HK-2 (cell line): ENCODE results near the gene TRERF1.
"Not testable (repeated sequence)": the region's sequence is repeated elsewhere in the genome, so short reads cannot be mapped to it uniquely, and the experiment has no call there.

Experiments
- DNase-seq: peaks from one replicate; pipeline ENCODE4 v3.0.0-alpha.2; 2018; ENCODE audit not compliant: unreplicated experiment

TRERF1 gene

DNA sequence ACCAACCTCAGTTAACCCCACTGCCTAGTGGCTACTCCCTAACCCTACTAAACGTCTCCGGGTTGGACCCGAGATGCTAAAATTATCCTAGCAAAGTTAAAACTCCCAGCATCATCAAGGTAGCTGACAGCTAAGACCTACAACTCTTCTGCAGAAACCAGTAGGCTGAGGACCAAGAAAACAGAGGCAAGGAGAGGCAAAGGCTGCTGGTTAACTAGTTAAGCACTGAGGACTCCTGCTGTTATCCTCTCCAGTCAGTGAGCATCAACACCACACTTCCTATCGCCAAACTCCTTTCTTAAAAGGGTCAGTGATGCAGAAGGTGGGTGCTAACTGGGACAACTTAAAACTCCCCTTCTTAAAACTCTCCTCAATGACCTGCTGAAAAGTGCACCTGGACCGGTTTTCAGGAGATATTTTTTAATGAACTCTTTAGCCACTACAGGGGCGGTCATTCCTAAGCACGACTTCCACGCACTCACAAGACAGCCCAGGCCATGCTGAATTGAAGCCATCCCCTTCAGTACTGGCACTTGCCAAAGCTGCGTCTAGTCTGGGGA is 1.7 kb downstream of the TRERF1 start:
- DNase-seq: no peak

DNA sequence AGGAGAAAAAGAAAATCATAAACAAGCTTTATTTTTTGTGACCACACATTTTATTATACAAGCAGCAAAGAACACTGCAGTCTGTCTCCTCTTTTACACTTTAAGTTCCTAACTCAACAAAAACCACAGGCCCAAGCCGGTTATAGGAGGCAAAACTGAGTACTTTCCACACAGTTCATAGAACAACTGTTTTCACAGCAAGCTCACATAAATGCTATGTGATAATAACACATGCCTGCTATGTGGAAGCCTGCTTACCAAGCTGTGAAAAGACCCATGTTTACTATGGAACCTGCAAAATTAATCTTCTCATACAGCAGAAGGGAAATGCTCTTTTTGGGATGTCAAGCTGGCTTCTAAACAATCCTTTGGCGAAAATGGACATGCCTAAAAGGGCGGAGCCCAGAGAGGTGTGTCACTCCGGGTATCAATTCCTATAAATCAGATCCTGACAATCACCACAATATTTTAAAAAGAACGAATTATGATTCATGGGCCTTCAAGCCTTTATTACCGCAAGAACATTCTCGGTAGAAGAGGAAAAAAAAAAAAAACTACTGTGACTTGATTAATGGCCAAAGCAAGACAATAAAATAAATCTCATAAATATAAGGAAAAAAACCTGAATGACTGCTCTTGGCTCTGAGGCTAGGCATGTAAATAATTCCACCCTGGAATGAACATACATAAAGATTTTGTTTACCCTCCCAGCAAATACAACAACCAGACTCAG is 2.6 kb downstream of the TRERF1 start:
- no peak for DNase-seq

DNA sequence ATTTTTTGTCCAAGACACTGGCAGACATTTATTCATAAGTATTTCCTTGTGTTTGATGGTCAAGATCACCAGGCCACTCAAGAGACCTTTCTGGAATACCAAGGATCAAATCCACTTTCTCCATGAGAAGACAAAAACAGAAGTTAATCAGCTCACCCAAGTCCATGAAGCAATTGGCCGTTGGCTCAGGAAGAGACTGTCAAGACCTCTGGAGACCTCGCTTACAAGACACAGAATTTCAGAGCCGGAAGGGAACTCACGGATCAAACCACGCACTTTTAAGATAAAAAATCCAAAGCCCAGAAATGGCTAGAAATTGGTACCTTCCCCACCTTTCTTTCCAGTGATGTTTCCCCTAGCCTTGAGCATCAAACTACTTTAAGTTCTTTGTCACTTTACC is 3.3 kb downstream of the TRERF1 start:
- no peak for DNase-seq

DNA sequence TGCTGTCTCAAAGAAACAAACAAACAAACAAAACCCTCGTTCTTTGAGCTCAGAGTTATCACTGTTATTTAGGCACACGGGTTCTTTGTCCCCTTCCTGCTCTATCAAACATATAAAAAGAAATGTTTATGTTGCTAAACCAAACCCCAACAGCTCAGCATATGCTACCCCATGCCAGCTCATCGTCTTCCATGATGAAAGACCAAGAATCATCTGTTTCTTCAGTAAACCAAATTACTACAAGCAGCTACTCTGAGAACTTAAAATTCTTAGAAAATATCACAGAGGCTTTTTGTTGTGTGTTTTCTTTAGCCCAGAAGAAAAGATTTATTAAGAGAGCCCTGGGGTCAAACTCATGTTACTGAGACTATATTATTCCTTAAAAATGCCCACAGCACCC is 4.7 kb downstream of the TRERF1 start:
- DNase-seq: no peak

DNA sequence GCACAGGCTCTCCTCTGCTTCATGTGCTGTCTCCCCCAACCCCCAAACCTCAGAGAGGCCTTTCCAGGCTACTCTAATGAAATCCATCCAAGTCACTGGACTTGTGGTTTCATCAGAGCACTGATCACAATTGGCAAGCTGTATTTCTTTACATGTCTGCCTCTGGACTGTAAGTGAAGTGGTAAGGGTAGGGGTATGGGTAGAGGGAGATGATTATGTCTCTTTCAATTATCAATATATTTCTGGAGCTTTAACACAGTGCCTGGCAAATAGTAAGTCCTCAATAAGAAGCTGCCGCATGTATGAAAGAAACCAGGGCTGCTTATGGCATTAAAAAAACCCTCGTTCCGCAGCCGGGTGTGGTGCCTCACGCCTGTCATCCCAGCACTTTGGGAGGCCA is 5.4 kb downstream of the TRERF1 start:
- DNase-seq: no peak

DNA sequence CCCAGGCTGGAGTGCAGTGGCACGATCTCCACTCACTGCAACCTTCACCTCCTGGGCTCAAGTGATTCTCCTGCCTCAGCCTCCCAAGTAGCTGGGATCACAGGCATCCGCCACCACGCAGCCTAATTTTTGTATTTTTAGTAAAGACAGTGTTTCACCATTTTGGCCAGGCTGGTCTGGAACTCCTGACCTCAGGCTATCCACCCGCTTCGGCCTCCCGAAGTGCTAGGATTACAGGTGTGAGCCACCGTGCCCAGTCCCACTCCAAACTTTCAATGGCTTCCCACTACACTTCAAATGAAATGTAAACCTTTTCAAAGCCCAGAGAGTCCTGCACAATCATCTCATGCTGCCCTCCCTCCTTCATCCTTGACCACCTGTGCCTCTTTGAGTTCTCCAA is 5.8 kb downstream of the TRERF1 start:
- DNase-seq: not testable (repeated sequence)

DNA sequence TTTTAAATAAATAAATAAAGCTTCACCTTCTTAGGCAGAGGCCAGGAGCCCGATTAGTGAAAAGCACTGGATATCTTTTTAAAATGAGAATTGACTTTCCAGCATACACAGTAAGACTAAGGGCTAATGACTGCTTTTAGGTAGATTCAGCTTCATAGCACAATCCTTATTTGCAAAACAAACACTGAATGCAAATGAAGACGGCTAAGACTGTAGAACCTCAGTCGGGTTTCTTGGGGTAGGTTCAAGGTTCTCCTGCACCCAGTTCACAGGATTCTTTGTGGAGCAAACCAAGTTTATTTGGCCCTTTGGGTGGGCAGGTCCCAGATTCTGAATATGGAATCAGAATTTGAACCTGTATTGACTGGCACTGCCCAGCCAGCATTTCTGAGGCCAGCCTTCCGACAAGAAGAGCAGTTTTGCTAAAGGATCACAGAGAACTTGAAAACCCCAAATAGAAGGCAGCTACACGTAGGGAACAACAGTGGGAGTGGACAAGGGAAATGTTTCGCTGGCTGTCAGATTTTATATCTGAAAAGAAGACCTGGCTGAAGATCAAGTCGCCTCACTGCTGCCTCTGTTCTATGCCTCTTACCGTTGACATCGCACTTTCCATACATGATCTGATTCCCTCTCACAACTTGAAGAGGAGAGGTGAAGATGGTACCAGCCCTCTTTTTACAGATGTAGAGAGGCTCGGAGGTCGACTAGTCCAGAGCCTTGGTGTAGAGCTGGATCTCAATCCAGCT is 8.2 kb downstream of the TRERF1 start:
- no peak for DNase-seq

DNA sequence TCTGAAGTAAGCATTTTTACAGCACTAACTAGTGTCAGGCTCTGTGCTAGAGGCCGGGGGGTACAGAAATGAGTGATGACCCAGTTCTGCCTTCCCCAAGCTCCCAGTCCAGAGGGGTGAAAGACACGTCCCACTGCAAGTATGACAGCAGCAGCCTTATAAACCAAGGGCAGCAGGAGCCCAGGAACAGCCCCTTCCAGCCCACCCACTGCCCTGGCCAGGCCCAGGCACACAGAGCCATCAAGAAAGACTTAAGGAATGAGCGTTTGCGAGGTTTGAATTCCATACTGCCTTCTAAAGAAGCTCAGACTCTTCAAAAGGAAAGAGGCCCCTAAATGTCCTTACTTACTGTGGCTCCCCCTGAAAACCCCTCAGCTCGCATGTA is 10.0 kb downstream of the TRERF1 start:
- no peak for DNase-seq

DNA sequence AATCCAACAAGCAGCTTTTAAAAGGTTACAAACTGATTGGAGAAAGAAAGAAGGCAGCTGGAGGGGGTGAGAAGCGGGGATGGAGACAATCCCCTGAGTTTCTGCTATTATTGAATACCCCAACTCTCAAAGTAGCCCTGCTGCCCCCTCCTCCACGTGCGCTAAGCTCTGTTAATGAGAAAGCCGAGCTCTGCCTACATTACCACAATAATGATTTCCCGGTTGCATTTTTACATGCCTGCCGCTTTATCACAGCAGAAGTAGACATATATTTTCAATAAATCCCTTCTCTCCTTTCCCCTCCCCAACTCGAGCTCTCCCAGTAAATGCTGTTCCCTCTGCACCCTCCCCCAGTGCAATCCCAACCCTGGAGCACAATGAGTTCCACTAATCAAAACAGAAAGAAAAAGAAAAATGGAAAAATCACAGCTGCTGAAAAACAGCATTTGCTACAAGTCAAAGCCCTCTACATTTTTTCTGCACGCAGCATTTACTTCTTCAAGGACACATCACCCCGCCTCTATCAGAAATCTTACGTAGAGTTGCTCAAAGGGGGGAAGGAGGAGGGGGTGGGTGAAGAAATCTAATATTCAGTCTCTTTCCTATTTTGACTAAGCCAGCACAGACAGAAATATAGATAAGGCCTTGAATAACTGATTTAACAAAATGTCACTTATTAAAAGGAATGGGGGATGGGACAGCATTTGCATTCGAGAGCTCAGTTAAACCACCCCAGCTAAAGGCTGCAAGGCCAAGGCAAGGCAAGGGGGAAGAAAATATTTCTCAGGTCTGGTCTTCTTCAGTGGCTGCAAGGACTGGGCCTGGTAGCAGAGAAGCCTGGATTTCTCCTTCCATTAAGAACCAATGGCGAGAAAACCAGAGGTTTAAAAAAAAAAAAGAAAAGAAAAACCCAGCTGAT is 10.7 kb downstream of the TRERF1 start:
- no peak for DNase-seq

DNA sequence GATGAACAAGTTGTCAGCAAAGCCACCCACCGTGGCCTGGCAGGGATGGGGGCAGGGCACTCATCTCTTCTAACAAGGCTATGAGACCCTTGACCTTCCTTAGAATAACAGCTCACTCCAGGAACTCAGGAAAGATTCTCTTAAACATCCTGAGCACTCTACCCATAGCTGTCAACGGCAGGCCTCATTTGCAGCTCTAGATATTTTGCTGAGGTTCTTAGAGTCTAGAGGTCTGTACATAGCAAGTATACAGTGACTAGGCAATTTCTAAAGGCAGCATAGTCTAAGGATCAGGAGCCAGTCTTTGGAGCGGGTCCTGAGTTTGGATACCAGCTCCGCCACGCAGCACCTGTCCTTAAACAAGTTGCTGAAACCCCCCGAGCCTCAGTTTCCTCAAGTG is 11.7 kb downstream of the TRERF1 start:
- no peak for DNase-seq

DNA sequence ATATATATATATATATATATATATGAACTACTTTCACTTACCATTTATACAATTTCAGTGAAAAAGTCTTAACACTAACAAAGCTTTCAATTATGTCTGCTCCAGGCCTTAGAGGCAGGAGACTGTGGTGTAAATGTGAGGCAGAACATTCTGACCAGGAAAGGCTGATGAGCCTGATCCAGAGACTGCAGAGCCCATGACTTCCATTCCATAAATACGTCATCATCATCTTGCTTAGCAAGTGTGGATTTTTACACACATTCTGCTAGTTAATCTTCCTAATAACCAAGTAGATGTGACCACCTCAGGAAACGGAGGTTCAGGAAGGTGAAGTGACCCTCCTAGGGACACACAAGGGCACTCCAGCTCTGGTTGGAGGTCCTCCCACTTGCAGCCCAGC is 14.9 kb downstream of the TRERF1 start:
- DNase-seq: no peak

DNA sequence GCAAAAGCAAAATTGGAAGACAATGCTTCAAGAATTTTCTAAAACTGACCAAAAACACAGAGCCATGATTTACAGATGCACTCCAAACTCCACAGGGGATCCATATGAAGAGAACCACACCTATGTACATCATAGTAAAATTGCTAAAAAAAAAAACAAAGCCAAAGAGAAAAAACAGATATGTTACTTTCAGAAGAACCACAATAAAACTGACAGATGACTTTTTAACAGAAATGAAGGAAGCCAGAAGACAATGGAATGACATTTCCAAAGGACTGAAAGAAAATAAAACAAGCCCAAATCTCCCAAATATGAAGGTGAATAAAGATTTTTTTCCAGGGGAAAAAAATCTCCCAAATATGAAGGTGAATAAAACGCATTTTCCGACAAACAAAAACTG is 17.5 kb downstream of the TRERF1 start:
- DNase-seq: no peak

DNA sequence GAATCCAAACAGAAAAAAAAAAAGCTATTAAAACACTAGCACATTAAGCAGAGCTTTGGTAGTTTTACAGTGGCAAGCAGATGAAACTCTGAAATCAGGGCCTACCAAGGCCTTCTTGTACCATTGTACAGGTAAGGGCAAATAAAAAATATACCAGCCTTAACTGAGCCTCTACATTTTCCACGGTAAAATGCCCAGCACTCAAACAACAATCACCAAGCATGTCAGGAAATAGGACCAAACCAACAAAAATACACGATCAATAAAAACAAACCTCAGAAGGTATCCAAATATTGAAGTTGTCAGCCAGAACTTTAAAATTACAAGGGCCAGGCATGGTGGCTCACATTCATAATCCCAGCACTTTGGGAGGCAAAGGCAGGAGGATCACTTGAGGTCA is 18.3 kb downstream of the TRERF1 start:
- DNase-seq: no peak

DNA sequence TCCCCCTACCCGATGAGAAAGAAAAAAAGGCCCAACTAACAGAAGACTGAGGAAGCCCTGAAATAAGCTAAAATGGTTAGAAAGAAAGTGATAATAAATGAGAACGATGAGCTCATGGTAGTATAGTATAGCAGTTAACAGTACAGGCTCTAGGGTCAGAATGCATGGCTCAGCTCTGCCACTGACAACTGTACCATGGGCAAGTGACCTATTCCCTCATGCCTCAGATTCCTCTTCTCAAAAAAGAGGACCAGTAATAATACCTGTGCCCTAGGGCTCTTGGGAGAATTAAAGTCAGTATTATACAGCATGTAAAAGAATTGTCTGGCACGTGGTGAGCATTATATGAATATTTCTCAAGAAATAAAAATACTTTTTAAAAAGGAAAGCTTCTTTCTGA is 19.8 kb downstream of the TRERF1 start:
- DNase-seq: no peak

DNA sequence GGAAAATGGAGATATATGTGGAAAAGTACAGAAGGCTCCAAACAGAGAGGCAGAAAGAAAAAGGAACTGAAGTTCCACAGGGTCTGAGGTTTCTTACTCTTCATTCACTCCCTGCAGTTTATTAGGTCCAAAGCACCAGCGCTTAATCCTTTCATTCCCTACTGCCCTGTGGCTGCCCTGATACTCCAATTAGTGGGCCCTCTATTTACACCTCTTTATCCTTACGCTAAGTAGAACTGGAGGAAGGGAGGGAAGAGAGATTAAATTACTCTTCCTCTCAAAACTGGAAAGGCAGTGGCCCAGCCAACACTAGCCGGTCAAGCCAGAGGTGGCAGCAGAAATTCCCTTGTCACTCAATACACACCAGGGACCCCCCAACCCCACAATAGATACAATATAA is 20.4 kb downstream of the TRERF1 start:
- no peak for DNase-seq

DNA sequence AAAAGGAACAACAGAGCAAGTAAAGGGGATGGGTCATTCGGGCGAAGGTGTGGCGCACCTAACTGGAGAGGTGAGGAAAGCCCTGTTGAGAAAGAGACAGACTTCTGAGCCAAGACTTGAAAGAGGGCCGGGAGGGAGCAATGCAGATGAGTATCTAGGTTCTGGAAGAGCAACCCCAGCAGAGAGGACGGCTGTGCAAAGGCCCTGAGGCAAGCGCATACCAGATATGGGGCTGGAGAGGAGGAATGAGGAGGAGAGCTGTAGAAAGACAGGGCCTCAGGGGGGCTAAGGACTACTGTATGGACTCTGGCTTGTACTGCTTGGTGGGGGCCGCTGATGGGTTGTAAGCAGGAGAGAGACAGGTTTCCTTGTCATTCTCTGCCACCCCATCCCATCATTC is 21.9 kb downstream of the TRERF1 start:
- no peak for DNase-seq

DNA sequence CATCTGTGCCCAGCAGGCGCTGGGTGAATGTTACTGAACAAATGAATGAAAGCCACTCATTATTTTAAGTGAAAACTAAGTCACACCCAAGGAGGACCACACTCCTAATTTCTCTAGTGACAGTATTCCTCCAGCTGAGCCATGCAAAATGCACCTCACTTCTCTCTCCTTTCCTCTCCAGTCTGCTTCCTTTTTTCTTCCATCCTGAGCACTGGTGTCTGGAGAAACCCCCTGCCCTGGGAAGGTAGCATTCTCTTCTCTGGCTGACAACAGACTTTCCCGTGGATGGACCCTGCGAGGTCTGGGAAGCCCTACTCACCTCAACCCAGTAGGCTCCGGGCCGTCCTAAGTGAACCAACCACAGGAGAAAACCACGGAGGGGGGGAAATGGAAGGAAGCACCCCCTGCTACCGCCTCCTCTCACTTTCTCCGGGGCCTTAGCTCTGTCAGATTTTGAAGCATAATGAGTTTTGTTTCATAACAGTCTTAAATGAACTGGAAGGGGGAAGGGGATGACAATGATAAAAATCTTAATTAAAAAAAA is 22.6 kb downstream of the TRERF1 start:
- DNase-seq: no peak

DNA sequence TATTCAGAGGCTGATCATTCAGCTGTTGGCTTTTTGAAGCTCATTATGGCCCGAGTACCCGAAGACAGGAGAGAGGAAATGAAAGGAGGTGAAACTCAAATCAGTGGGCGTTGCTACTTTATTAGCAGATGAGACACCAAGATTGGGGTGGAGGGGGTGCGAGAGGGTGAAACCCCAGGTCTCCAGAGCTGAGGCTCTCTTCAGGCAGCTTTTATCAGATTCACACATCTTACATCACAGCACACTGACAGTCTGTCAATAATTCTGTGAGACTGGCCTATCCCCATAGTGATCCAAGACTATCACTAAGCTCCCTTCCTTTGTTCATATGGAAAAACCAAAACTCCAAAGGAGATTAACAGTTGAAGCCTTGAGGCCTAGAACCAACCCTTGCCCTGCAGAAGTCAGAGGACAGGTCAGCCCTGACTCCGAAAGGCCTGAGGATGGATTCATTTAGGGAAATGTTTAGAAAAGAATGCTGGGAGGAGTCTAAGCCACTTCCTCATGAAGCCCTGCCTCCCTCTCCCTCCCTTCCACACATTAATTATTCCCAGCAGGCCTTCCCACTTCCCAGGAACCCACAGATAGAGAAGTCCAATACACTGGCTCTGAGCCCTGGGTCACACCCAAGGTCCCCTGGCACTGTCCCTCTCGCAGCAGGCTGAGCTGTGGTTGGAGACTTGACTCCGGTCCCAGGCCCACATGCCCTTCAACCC is 23.2 kb downstream of the TRERF1 start:
- no peak for DNase-seq

DNA sequence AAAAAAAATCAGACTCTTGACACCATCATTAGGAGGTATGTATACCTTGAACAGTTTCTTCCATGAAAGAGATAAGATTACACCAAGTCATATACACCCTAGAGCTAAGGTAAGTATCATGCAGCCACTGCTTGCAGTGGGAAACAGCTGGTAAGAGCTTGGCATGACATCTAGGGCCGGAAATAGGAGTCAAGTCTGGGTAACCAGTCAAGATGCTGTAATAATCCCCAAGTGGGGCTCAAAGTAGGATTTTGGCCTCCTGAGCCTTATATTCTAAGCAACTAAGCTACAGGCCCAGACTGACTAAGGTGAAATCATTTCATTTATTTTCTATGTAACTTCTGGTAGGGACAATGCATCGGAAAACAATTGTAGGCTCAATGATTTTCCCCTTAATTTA is 23.9 kb downstream of the TRERF1 start:
- no peak for DNase-seq

DNA sequence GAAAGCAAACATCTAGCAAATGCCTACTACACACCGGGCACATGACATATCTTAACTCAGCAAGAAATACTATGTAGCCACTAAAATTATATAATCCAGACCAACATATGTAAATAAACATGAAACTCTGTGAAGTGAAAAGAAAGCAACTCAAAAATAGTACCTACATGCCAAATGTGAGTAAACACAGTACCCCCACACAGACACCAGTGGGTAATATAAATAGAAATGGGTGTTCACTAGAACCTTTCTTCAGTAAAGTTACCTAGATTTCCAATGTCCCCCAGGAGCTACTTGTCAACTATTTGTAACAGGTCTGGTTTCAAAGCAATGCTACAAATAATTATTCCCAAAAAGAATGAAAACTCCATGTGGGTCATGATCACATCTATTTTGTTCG is 25.5 kb downstream of the TRERF1 start:
- no peak for DNase-seq

DNA sequence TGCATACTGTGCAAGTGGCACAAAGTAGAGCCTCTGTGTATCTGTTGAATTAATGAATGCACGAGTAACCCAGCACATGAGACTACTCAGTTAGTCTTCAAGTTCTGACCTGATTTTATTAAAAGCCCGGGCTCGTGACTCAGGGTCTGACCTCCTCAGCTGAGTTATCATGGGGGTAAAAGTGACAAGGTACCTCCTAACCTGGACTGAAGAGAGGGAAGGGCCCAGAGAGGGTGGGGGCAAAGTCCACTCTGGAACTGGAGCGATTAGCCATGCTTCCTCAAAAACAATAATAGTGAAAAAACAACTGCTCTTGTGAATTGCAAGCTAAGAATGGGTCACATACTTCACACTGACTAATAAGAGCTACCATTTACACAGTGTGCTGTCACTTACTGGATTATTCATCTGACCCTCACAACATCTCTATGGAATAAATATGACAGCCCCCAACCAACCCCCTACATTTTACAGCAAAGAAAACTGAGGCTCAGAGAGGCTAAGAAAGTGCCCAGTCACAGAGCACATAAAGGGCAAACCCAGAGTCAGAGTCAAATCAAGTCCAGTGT is 26.7 kb downstream of the TRERF1 start:
- DNase-seq: no peak
